ENCODE results near the gene SUN3.
A peak's percentile ranks its signal among the peaks of the same experiment; 100 is the strongest.
"Not testable (repeated sequence)": the region's sequence is repeated elsewhere in the genome, so short reads cannot be mapped to it uniquely, and the experiment has no call there.

SUN3 gene

GRCh38 chr7:47945261-47946015 is 83.5 kb downstream of the SUN3 start:
- peak; percentile 59 for DNase-seq (ENCODE audit: low read depth, low spot score)

GRCh38 chr7:47944536-47945260 is 84.2 kb downstream of the SUN3 start:
- DNase-seq (ENCODE audit: low read depth, low spot score) = no peak

- no peak for DNase-seq (ENCODE audit: low read depth, low spot score)
Measured at GRCh38 chr7:47943676-47944474, 85.0 kb downstream of the SUN3 start.

- not testable (repeated sequence) for DNase-seq (ENCODE audit: low read depth, low spot score)
Measured at GRCh38 chr7:47942651-47943050, 86.3 kb downstream of the SUN3 start.

GRCh38 chr7:47942132-47942531 is 86.8 kb downstream of the SUN3 start:
- DNase-seq (ENCODE audit: low read depth, low spot score) = no peak

- no peak for DNase-seq (ENCODE audit: low read depth, low spot score)
Measured at GRCh38 chr7:47941136-47941844, 87.6 kb downstream of the SUN3 start.

- no peak for DNase-seq (ENCODE audit: low read depth, low spot score)
Measured at GRCh38 chr7:47940088-47941013, 88.6 kb downstream of the SUN3 start.

GRCh38 chr7:47939425-47940036 is 89.4 kb downstream of the SUN3 start:
- no peak for DNase-seq (ENCODE audit: low read depth, low spot score)

GRCh38 chr7:47938574-47939165 is 90.2 kb downstream of the SUN3 start:
- DNase-seq (ENCODE audit: low read depth, low spot score) = no peak

GRCh38 chr7:47937711-47938573 is 91.0 kb downstream of the SUN3 start:
- no peak for DNase-seq (ENCODE audit: low read depth, low spot score)

All from smooth muscle cell of the brain vasculature (primary cell).